ENCODE measurements around the gene AK3.

AK3 gene

DNA sequence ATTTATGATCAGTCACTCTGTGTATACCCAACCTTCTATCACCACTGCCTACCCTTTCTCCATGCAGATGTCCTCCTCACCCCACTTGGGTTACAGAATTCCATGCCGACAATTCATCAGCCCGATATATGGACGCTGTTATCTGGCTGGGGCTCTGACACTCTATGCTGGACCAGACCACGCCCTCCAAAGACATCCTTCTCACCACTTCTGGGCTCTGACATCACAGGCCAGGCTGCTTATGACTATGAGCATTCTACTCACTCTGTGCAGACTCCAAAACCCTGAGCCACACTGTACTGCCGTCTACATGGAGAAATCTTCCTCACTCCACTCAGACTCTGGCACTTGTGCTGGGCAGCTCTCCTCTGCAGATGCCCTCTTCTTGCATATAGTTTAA lies 7.6 kb upstream of the AK3 start:
- no peak for DNase-seq (ENCODE audit: low read depth in 2 of 2)

DNA sequence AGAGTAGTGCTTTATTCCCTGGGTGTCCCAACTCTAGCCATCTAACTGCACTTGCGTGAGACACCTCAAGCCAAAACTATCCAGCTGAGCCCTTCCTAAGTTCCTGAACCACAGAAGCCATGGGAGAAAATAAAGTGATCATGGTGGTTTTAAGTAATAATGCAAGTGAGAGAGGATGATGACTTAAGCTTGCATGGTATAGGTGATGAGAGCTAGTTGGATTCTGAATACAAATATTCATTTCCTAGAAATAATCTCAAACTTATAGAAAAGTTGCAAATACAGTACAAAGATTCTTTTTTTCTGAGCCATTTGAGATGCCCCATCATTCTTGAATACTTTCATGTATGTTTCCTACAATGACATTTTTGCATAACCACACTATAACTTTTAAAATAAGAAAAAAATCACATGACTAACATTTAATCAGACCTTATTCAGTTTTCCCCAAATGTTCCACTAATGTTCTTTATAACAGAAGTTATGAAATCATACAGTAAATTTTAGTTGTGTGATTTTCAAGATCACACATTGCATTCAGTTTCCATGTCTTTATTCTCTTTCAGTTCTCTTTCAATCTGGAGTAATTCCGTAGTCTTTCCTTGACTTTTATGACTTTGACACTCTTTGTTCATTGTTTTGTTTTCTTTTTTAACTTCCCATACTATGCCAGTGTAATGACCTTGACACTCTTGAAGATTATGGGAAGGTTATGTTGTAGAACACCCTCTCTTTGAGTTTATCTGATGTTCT lies 5.5 kb upstream of the AK3 start:
- DNase-seq (ENCODE audit: low read depth in 2 of 2) = no peak

DNA sequence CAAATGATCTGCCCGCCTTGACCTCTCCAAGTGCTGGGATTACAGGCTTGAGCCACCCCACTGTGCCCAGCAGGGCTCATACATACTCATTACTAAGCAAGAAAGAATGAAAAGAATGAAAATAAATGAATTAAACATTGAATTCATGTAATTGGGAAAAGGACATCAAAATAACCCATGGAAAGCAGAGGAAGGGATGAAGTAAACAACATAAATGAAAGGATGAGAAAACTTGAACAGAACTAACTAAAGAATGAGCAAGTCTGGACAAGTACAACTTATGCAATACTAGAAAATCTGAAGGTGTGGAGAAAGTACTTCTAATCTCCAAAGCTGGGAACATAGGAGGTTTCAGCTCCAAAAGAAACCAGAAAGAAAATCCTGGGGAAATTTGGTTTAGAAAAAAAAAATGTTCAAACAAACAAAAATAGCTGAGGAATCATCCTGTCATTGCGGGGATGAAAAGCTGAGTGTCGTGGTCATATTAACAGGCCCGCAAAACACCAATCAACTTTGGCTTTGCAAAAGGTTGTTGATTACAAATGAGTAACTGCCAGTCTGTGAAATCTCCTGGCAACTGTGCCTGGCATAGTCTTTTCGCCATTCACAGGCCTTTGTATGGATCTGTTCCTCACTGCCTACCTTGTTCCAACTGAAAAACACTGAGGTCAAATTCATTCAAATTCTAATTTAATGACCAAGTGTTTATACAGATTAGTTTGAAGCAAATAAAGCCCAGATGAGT lies 2.3 kb upstream of the AK3 start:
- DNase-seq (ENCODE audit: low read depth in 2 of 2) = no peak

DNA sequence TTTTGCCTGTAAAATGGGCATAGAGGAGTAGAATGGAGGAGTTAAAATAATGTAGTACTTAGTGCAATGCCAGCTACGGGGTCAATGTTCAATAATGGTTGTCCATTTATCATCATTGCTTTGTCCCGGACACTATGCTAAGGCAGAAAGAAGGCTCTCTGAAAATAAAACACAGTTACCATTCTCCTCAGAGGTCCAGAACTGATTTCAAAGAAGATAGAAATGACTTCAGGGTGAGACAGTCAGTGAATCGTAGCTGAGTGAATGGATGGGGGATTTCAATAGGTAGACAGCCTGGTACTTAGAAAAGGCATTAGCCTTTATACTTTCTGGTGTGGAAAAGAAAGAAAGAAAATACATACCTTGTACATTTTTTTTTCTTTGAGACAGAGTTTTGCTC lies 1.2 kb upstream of the AK3 start:
- DNase-seq (ENCODE audit: low read depth in 2 of 2) = no peak

DNA sequence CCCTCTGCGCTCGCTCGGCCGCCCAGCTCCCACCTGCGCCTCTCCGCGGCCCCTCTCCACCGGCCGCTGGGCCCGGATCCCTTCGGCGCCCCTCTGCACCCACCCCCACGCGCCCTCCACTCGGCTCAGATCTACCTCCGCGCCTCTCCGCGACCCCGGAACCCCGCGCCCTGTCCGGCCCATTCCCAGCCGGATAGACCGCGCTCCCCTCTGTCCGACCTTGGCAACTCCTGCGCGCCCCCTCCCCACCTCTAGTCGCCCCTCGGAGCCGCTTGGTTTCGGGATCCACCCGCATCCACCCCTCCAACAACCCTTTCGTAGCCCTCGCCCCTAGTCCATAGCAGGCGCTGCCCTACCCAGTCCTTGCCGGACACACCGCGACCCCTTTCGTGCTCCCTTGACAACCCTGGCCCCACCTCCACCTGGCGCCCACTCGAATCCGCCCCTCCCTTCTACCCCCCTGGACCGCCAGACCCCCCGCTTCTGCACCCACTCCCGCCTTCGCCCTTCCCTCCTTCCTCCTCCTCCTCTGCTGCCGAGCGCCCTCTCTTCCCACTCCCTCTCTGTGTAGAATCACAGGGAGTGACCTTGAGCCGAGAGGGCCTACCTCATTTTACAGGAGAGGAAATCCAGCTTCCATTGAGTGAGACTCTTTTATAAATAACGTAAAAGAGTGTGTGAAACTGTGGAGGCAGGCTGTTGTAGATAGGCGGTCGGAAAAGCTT lies 525 bp upstream of the AK3 start:
- DNase-seq (ENCODE audit: low read depth in 2 of 2) = no peak

DNA sequence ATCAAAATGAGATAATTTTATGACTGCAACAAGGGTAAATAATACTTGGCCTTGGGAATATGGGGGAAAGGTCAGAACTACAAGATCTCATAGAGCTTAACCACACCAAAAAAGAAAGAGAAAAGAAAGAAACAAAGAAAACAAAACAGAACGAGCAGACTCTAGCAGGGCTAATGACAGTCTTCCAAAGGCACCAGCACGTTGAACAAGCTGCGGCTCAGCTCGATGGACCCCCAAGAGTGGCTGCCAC lies 689 bp downstream of the AK3 start:
- no peak for DNase-seq (ENCODE audit: low read depth in 2 of 2)

DNA sequence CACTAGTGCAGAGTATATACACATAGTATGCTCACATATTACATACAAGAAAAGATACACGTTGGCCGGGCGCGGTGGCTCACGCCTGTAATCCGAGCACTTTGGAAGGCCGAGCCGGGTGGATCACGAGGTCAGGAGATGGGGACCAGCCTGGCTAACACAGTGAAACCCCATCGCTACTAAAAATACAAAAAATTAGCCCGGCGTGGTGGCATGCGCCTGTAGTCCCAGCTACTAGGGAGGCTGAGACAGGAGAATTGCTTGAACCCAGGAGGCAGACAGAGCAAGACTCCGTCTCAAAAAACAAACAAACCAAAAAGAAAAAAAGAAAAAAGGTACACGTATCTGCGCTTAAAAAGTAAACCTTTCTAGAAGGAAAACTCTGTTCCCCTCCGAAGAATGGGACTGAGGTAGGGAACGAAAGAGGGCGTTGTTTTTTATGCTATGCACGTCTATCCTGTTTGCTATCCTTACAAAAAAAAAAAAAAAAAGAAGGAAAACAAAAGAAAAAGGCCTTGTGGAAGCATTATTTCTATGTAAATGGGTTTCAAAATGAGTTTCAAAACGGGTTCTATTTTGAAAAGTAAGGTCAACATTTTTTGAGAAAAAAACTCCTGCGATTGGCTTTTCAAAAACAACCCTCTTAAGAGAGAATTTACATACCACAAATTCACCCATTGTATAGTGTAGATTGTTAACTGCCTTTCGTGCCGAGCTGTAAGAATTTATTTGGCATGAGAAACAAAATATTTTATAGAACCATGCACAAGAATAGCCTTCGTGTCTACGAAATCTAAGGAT lies 1.2 kb downstream of the AK3 start:
- DNase-seq (ENCODE audit: low read depth in 2 of 2) = no peak

DNA sequence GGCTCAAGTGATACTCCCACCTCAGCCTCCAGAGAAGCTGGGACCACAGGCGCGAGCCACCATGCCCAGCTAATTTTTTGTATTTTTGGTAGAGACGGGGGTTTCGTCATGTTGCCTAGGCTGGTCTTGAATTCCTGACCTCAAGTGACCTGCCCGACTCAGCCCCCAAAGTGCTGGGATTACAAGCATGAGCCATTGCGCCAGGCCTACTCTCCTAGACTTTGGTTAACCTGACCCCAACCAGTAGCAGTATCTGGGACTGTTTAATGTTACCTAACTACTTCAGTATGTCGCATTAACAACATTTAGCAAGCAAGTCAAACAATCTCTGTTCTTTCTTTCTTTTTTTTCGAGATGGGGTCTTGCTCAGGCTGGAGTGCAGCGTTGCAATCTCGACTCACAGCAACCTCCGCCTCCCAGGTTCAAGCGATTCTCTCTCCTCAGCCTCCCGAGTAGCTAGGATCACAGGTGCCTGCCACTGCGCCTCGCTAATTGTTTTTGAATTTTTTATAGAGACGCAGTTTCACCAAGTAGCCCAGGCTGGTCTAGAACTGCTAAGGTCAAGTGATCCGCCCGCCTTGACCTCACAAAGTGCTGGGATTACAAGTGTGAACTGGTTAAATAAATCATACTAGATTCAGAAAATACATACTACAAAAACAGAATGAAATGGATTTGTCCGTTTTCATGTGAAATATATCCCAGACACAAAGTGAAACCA lies 2.0 kb downstream of the AK3 start:
- DNase-seq (ENCODE audit: low read depth in 2 of 2) = no peak

DNA sequence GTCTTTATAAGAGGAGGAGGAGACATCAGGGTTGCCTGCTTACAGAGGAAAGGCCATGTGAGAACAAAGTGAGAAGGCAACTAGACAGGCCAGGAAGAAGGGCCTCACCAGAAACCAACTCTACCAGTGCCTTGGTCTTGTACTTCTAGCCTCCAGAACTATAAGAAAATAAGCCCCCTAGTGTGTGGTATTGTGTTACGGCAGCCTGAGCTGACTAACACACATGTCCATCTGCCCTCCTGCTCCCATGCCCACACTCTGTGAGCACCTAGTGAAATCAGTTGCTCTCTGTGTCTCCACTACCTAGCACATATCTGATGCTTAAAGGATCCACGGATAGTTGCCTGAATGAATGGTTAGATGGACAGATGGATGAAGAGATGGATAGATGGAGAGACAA lies 6.9 kb downstream of the AK3 start:
- no peak for DNase-seq (ENCODE audit: low read depth in 2 of 2)

DNA sequence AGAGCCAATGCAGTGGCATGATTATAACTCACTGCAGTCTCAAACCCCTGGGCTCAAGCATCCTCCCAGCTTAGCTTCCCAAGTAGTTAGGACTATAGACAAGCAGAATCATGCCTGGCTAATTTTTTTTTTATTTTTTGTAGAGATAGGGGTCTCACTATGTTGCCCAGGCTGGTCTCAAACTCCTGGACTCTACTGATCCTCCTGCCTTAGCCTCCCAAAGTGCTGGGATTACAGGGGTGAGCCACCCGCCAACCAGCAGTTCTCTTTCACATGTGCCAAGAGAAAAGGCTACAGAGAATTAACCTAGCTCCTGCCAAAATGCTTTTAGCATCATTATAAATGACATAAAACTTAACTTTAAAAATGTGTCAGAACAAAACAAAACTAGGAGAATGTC lies 8.1 kb downstream of the AK3 start:
- DNase-seq (ENCODE audit: low read depth in 2 of 2) = no peak

DNA sequence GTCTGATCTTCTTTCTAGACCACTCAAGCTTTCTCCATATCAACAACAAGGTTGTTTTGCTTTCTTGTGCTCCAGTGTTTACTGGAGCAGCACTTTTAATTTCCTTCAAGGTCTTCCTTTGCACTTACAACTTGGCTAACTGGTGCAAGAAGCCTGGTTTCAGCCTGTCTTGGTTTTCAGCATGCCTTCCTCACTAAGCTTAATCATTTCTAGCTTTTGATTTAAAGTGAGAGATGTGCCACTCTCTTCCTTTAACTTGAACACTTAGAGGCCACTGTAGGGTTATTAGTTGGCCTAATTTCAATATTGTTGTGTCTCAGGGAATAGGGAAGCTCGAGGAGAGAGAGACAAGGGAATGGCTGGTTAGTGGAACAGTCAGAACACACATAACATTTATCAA lies 13.4 kb downstream of the AK3 start:
- DNase-seq (ENCODE audit: low read depth in 2 of 2) = no peak

DNA sequence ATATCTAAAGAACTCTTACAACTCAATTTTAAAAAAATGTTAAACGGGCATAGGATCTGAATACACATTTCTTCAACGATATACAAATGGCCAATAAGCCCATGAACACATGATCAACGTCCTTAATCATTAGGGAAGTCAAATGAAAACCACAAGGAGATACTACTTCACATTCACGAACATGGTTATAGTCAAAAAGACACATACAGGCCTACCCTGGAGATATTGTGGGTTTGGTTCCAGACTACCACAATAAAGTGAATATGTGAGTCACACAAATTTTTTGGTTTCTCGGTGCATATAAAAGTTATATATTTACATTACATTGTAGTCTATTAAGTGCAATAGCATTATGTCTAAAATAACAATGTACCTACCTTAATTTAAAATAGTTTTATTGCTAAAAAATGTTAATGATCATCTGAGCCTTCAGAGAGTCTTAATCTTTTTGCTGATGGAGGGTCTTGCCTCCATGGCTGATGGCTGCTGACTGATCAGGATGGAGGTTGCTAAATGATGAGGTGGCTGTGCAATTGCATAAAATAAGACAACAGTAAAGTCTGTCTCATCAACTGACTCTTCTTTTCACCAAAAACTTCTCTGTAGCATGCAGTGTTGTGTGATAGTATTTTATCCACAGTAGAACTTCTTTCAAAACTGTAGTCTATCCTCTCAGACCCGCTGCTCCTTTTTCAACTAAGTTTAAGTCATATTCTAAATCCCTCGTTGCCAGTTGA lies 15.1 kb downstream of the AK3 start:
- no peak for DNase-seq (ENCODE audit: low read depth in 2 of 2)

DNA sequence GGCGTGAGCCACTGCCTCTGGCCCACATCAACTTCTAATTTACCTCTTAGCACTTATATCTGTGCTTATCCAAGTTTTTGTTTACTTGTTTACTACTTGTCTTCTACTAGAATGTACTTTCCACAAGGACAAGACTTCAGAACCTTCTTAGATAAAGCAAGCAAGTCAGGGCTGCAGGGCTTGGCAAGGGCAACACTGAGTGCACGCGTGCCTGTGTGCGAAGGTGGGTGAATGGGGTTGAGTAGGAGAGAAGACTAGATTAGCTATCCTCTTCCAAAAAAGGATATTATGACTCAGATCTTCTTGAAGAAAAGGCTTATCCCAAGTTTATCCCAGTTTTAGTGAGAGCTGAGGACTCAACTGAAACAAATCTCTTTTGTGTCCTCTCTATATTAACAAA lies 19.3 kb downstream of the AK3 start:
- DNase-seq (ENCODE audit: low read depth in 2 of 2) = no peak

DNA sequence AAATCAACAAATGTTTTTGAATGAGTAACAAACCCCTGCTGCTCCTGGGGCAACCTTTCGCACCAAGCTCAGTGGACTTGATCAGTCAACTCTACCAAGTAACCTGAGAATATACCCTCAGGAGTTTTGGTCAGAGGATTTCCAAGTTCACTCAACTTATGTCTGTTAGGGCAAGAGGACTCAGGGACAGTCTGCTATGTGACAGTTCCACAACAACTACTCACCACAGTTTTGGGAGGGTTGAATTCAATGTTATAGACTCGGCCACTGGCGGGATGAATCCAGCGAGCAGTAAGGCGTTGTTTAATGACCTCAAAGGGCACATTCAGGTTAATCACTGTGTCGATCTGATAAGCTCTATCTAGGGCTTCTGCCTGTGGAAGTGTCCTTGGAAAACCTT lies 22.1 kb downstream of the AK3 start:
- no peak for DNase-seq (ENCODE audit: low read depth in 2 of 2)

DNA sequence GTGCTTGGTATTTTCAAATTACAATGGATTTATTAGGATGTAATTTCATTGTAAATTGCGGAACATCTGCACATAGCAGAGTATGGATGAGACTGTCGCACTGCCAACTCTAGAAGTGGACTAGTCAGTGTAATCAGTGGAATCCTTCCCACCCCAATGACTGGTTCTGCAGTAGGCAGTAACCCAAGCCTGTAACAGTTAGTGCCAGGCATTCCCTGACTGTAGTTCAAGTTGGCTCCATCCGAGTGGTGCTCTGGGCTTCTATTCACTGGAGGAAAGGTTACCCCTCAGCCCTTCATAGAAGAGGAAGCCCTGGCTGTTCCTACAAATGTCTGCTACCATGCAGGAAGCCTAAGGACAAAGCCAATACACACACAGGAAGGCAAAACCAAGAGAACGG lies 23.2 kb downstream of the AK3 start:
- no peak for DNase-seq (ENCODE audit: low read depth in 2 of 2)

DNA sequence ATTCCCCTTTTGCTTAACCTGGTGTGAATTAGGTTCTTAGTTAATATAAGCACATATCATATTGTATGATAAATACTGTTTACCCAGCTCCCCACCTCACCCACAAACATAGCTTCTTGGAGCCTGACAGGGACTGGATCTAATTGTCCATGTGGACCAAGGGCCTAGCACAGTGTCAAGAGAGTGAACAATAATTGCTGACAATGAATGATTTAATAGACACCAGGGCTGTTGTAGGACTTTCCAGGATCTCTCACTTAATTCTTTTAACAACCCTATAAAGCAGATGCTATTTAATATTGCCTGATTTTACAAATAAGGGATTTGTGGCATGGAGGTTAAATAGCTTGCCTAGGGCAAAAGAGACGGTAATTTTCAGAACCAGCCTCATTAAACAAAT lies 24.8 kb downstream of the AK3 start:
- DNase-seq (ENCODE audit: low read depth in 2 of 2) = no peak

DNA sequence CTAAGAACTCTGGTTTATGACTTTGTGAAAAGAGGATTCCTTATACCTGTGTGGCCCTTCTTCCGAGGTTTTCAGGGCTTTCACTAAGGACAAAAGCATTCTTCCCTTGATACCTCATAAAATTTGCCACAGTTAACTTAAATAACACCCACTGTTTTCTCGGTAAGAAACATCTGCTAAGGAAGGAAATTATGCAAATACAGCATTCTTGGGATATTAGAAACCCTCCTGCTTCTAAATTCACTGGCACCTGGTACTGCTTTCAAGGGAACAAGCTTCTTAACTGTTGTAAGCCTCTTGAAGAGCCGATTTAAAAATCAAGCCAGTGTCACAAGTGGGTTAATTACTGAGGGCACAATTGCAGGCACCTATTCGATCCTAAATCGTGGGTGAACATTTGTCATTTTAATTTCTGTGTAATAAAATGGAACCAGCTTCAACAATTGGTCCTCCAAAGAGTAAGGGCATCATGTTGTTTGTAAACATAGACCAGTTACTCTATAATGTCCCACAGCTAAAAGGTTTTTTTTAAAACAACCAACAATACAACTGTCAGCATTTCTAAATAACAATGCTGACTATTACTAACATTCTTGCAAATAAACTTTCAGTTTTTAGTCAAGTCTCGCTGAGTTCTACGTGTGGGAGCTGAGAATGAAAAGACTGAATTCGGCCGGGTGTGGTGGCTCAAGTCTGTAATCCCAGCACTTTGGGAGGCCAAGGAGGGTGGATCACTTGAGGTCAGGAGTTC lies 26.6 kb downstream of the AK3 start:
- DNase-seq (ENCODE audit: low read depth in 2 of 2) = no peak

DNA sequence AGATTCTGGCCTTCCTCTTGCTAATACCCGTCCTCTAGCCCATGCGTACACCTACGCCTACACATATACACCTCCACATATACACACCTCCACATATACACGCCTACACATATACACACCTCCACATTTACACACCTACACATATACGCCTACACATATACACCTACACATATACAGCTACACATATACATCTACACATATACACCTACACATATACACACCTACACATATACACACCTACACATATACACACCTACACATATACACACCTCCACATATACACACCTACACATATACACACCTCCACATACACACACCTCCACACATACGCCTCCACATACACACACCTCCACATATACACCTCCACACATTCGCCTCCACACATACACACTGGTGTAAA lies 27.2 kb downstream of the AK3 start:
- DNase-seq (ENCODE audit: low read depth in 2 of 2) = no peak

DNA sequence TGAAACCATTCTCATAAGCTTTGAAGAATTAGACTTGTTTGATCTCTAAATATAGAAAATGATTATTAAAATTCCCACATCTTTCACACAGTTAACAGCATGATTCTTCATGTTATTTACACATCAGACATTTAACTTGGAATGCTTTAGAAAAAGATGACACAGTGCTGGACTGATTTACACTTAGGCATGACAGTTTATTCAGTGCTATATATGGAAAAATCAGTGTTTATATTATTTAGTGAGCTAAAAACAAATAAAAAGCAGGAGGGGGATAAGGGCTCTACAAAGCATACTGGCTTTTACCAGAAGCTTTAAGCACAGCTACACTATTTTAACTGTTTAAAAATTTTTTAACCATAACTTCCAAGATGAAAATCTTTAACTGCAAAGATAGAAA lies 31.6 kb downstream of the AK3 start:
- DNase-seq (ENCODE audit: low read depth in 2 of 2) = no peak

DNA sequence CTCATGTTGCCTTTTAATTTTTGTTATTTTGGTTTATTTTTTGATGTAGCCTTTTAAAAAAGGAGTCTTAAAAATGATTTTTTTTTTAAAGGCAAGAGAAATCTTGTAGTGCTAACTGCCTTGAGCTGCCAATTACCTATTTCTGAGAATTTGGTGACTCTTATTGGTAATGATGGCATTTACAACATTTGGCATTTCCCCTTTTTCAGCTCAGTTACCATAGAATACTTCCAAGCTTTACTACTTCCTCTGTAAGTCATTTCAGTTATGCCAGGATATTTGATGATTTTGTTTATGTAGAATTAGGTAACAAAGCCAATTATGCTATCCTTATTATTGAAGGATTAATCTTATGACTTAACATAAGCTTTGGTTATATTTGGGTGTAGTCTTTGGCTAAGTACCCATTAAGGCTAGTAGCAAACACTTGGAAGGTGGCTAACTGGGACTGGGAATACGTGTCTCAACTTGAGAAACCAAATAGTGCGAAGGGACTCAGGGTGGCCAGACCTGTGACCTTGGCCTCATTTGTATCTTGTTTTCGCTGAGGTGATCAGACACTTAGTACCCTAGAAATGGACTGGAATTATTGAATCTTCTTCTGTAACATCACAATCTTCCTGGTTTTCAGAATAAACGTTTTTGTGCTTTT lies 33.9 kb downstream of the AK3 start:
- no peak for DNase-seq (ENCODE audit: low read depth in 2 of 2)

Measured in fibroblast of skin of left quadriceps (primary cell).